HCT116 (cell line): ENCODE data around the gene MYO1B. TPM values are rescaled to one million over a fixed set of nuclear protein-coding genes. Genes with fewer than 3 reads are reported as not detected.

Experiments
- ATAC-seq: fragments of 200-7000 bp; cut with Tn5 transposase; 2 replicates; pipeline ENCODE4 v1.9.1; 2020; ENCODE audit warnings: mild to moderate bottlenecking, moderate library complexity
- BruUV-seq: library from RNA; stranded (reverse); fragments of 400-500 nt; replicated peaks from 2 replicates; lab custom pipeline; 2021; lab: Mats Ljungman, UMichigan
- CTCF ChIA-PET: fragments of 300-600 bp; sonication (Branson Sonifier 250); formaldehyde crosslinking; loops from one replicate; lab custom pipeline; 2021; ENCODE audit warnings: antibody characterized with exemption; lab: Charles Lee
- POLR2A ChIA-PET: fragments of 300-600, 350-600 bp; sonication (Branson Sonifier 250); formaldehyde crosslinking; loops from one replicate; lab custom pipeline; 2021; ENCODE audit warnings: antibody characterized with exemption; lab: Charles Lee
- RAD21 ChIA-PET, 2 experiments: fragments of 300-600 bp; sonication (Branson Sonifier 250); formaldehyde crosslinking; loops; one replicate each; lab custom pipeline; 2023; ENCODE audit warnings: low total read pairs in 2 of 2; ENCODE audit not compliant: uncharacterized antibody in 2 of 2, unreplicated experiment in 2 of 2, low non-redundant PET in 1 of 2; lab: Charles Lee
- DNase-seq: peaks from one replicate; pipeline ENCODE4 v3.0.0-alpha.2; 2010; ENCODE audit warnings: low read depth, low spot score
- H2AFZ ChIP-seq: fragments of 200-600 bp; shearing (Covaris generic), sonication (generic); 2 replicates; pipeline ENCODE4 v1.6.1; 2017; ENCODE audit warnings: low read depth, mixed run types, mixed read lengths, antibody characterized with exemption, low read length; ENCODE audit not compliant: poor library complexity, severe bottlenecking
- H3K27ac ChIP-seq: 2 replicates; pipeline ENCODE4 v1.5.1; 2012; ENCODE audit warnings: low read depth, low read length
- H3K27me3 ChIP-seq: fragments of 200-600 bp; sonication (generic); 2 replicates; pipeline ENCODE4 v1.6.1; 2016; ENCODE audit warnings: mixed run types, low read length, mixed read lengths; ENCODE audit not compliant: insufficient read depth
- H3K36me3 ChIP-seq, 2 experiments: fragments of 200-500 bp in 1 of 2; fragments of 200-600 bp in 1 of 2; sonication (Bioruptor generic) in 1 of 2; sonication (generic) in 1 of 2; 2 replicates each; pipeline versions ENCODE4 v1.5.1 to v1.6.1; 2014 to 2016; ENCODE audit warnings: low read length in 2 of 2, inconsistent platforms in 1 of 2, mixed read lengths in 1 of 2, mixed run types in 1 of 2; ENCODE audit not compliant: insufficient read depth in 2 of 2, control insufficient read depth in 1 of 2
- H3K4me1 ChIP-seq, 2 experiments: fragments of 200-600 bp in 1 of 2; sonication (generic) in 1 of 2; 2 replicates each; pipeline versions ENCODE4 v1.5.1 to v1.6.1; 2012 to 2017; ENCODE audit warnings: low read length in 2 of 2, inconsistent platforms in 1 of 2, mild to moderate bottlenecking in 1 of 2, mixed read lengths in 1 of 2, mixed run types in 1 of 2, moderate library complexity in 1 of 2; ENCODE audit not compliant: insufficient read depth in 2 of 2, control insufficient read depth in 1 of 2
- H3K4me2 ChIP-seq: fragments of 200-600 bp; sonication (generic); 2 replicates; pipeline ENCODE4 v1.6.1; 2017; ENCODE audit warnings: mixed run types, low read length, mixed read lengths
- H3K4me3 ChIP-seq, 2 experiments: fragments of 200-600 bp in 1 of 2; sonication (generic) in 1 of 2; replicated peaks in 1 of 2; 2 replicates each; pipeline ENCODE4 v1.5.1; 2011 to 2016; ENCODE audit warnings: low read length in 2 of 2, control low read depth in 1 of 2, low read depth in 1 of 2, mild to moderate bottlenecking in 1 of 2, mixed read lengths in 1 of 2, mixed run types in 1 of 2
- H3K79me2 ChIP-seq: fragments of 200-600 bp; sonication (generic); 2 replicates; pipeline ENCODE4 v1.6.1; 2017; ENCODE audit warnings: mild to moderate bottlenecking, mixed run types, low read length, moderate library complexity, mixed read lengths; ENCODE audit not compliant: insufficient read depth
- H3K9ac ChIP-seq: fragments of 200-600 bp; sonication (generic); 2 replicates; pipeline ENCODE4 v1.6.1; 2016; ENCODE audit warnings: low read length, mixed read lengths
- H3K9me2 ChIP-seq: fragments of 200-600 bp; sonication (generic), shearing (Covaris generic); 2 replicates; pipeline ENCODE4 v1.6.1; 2017; ENCODE audit warnings: mixed run types, mild to moderate bottlenecking, moderate library complexity; ENCODE audit not compliant: insufficient read depth
- H3K9me3 ChIP-seq, 2 experiments: fragments of 200-500 bp in 1 of 2; fragments of 200-600 bp in 1 of 2; sonication (Bioruptor generic) in 1 of 2; sonication (generic) in 1 of 2; 2 replicates each; pipeline ENCODE4 v1.6.1; 2014 to 2017; ENCODE audit warnings: low read length in 2 of 2, mixed read lengths in 2 of 2, inconsistent platforms in 1 of 2, low read depth in 1 of 2, mild to moderate bottlenecking in 1 of 2, mixed run types in 1 of 2, moderate library complexity in 1 of 2; ENCODE audit not compliant: control insufficient read depth in 1 of 2, insufficient read depth in 1 of 2
- H4K20me1 ChIP-seq: fragments of 200-600 bp; sonication (generic), shearing (Covaris generic); 2 replicates; pipeline ENCODE4 v1.6.1; 2017; ENCODE audit warnings: mixed run types, mild to moderate bottlenecking, moderate library complexity; ENCODE audit not compliant: insufficient read depth
- CBX3 ChIP-seq: IDR thresholded peaks from 2 replicates; pipeline ENCODE4 v1.6.1; 2012; ENCODE audit warnings: low read depth
- CEBPB ChIP-seq: IDR thresholded peaks from 2 replicates; pipeline ENCODE4 v1.6.1; 2012; ENCODE audit warnings: low read depth
- EGR1 ChIP-seq: IDR thresholded peaks from 2 replicates; pipeline ENCODE4 v1.6.1; 2012; ENCODE audit warnings: low read depth
- ELF1 ChIP-seq: IDR thresholded peaks from 2 replicates; pipeline ENCODE4 v1.6.1; 2012; ENCODE audit warnings: low read depth, borderline replicate concordance
- EZH2 ChIP-seq: fragments of 200-600 bp; sonication (generic); IDR thresholded peaks from 2 replicates; pipeline ENCODE4 v1.6.1; 2017; ENCODE audit warnings: antibody characterized with exemption, mixed run types
- EZH2phosphoT487 ChIP-seq: fragments of 200-600 bp; IDR thresholded peaks from 2 replicates; pipeline ENCODE4 v1.6.1; 2018; ENCODE audit warnings: antibody characterized with exemption, borderline replicate concordance
- FOSL1 ChIP-seq: IDR thresholded peaks from 2 replicates; pipeline ENCODE4 v1.6.1; 2012; ENCODE audit warnings: low read depth
- JUND ChIP-seq: IDR thresholded peaks from 2 replicates; pipeline ENCODE4 v1.6.1; 2012
- POLR2AphosphoS5 ChIP-seq: IDR thresholded peaks from 2 replicates; pipeline ENCODE4 v1.6.1; 2011; ENCODE audit warnings: mild to moderate bottlenecking, low read depth, low read length, moderate library complexity
- RAD21 ChIP-seq: IDR thresholded peaks from 2 replicates; pipeline ENCODE4 v1.6.1; 2012; ENCODE audit warnings: low read depth, mild to moderate bottlenecking
- SIN3A ChIP-seq: IDR thresholded peaks from 2 replicates; pipeline ENCODE4 v1.6.1; 2012; ENCODE audit warnings: low read depth
- SRF ChIP-seq: IDR thresholded peaks from 2 replicates; pipeline ENCODE4 v1.6.1; 2012; ENCODE audit warnings: low read depth
- TCF7L2 ChIP-seq: IDR thresholded peaks from 2 replicates; pipeline ENCODE4 v1.7.0; 2011; ENCODE audit warnings: borderline replicate concordance, inconsistent platforms; ENCODE audit not compliant: insufficient read depth, insufficient read length; ENCODE audit errors: extremely low read depth
- YY1 ChIP-seq: IDR thresholded peaks from 2 replicates; pipeline ENCODE4 v1.6.1; 2011; ENCODE audit warnings: low read length, low read depth, moderate library complexity, mild to moderate bottlenecking; ENCODE audit not compliant: insufficient replicate concordance; ENCODE audit errors: extremely low read depth
- ZFX ChIP-seq: fragments of 450-650 bp; IDR thresholded peaks from 2 replicates; pipeline ENCODE4 v1.6.1; 2017
- ZNF274 ChIP-seq: fragments of 200-500 bp; sonication (Bioruptor generic); IDR thresholded peaks from 2 replicates; pipeline ENCODE4 v1.6.1; 2014; ENCODE audit warnings: mild to moderate bottlenecking, low read depth, low read length, inconsistent platforms
- intact Hi-C: fragments of 100-400 bp; cut with micrococcal nuclease; formaldehyde crosslinking; loops from 2 replicates; pipeline ENCODE4 v1.10.0; 2022
- total RNA-seq: library from RNA; stranded (reverse); gene quantifications from one replicate; pipeline ENCODE4 v1.2.1, GENCODE V29; 2021; ENCODE audit not compliant: unreplicated experiment
- TF ChIP-seq, protein P1 (sequence below), 3 experiments: fragments of 200-600 bp in 1 of 3; sonication (generic) in 1 of 3; IDR thresholded peaks in 2 of 3; conservative IDR thresholded peaks in 1 of 3; 2 replicates each; pipeline ENCODE4 v1.5.1; 2012 to 2017; ENCODE audit warnings: low read depth in 2 of 3, low read length in 2 of 3, antibody characterized with exemption in 1 of 3, borderline replicate concordance in 1 of 3, control low read depth in 1 of 3, mild to moderate bottlenecking in 1 of 3, mixed read lengths in 1 of 3, mixed run types in 1 of 3, moderate library complexity in 1 of 3; ENCODE audit not compliant: insufficient read depth in 1 of 3
- TF ChIP-seq, protein P2 (sequence below): IDR thresholded peaks from 2 replicates; pipeline ENCODE4 v1.6.1; 2012

Gene MYO1B
- total RNA-seq, 1 experiment from 2014 or later, result 51.7 TPM

DNA sequence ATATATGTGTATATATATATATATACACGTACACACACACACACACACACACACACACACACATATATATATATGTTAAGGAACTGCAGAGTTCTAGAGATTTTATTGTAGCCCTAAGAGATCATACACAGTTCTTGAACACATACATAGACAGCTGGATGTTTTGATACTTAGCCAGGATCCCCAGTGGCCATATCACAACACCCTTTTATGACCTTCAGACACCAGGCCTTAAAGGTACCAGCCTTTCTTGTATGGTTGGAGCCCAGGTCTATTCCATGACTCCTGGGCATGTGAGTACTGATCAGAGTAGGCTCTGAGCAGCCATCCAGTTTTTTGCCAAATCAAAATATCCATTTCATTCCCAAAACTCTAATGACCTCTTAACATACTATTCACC lies 138.3 kb downstream of the MYO1B start:
- peaks cover 0 to 8% of the 10 kb centered on the region in 2 experiments; a peak in 1 of 4 replicates for H3K36me3 ChIP-seq
- DNase-seq (no peak), ATAC-seq (no peak)
- intact Hi-C loops, result no loop called here
- H3K27ac ChIP-seq, result no peak overlapping the region
- H4K20me1 ChIP-seq, result no peaks in the 10 kb centered on the region
- H3K79me2 ChIP-seq, result no peaks in the 10 kb centered on the region
- POLR2A ChIA-PET, result no interaction called here
- no peaks in the 10 kb centered on the region for H3K9me3 ChIP-seq
- H3K9ac ChIP-seq, result no peak overlapping the region
- peaks cover 0 to 25% of the 10 kb centered on the region in 2 experiments; a peak in 3 of 4 replicates for H3K4me1 ChIP-seq
- H3K4me2 ChIP-seq, result no peak overlapping the region
- H2AFZ ChIP-seq, result no peak overlapping the region
- CTCF ChIA-PET, result no interaction called here
- RAD21 ChIA-PET, result no interaction called here
- TF ChIP-seq CBX3 (no peak), TCF7L2 (no peak), SIN3A (no peak), EGR1 (no peak), ZNF274 (no peak), CEBPB (no peak), SRF (no peak), YY1 (no peak), ZFX (no peak), EZH2 (no peak), ELF1 (no peak), RAD21 (no peak), JUND (no peak), FOSL1 (no peak), EZH2phosphoT487 (no peak), POLR2AphosphoS5 (no peak)
- TF ChIP-seq, protein P1, sequence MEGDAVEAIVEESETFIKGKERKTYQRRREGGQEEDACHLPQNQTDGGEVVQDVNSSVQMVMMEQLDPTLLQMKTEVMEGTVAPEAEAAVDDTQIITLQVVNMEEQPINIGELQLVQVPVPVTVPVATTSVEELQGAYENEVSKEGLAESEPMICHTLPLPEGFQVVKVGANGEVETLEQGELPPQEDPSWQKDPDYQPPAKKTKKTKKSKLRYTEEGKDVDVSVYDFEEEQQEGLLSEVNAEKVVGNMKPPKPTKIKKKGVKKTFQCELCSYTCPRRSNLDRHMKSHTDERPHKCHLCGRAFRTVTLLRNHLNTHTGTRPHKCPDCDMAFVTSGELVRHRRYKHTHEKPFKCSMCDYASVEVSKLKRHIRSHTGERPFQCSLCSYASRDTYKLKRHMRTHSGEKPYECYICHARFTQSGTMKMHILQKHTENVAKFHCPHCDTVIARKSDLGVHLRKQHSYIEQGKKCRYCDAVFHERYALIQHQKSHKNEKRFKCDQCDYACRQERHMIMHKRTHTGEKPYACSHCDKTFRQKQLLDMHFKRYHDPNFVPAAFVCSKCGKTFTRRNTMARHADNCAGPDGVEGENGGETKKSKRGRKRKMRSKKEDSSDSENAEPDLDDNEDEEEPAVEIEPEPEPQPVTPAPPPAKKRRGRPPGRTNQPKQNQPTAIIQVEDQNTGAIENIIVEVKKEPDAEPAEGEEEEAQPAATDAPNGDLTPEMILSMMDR (IDR thresholded peaks at IDR 0.05 in 2 of 3, conservative IDR thresholded peaks at IDR 0.05 in 1 of 3; ENCODE audit: borderline replicate concordance in 1 of 3, insufficient read depth in 1 of 3, low read depth in 2 of 3, low read length in 2 of 3), result no peak
- TF ChIP-seq, protein P2, sequence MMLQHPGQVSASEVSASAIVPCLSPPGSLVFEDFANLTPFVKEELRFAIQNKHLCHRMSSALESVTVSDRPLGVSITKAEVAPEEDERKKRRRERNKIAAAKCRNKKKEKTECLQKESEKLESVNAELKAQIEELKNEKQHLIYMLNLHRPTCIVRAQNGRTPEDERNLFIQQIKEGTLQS, result no peak
- TF ChIP-seq, all 23 proteins: peak for 0
- H3K9me2 ChIP-seq, result no peaks in the 10 kb centered on the region
- BruUV-seq, result no TSS peak
- H3K4me3 ChIP-seq, result no peak overlapping the region
- H3K27me3 ChIP-seq, result no peaks in the 10 kb centered on the region
